GM12878 (cell line): ENCODE data around the gene MEG3.

Experiments
- EGR1 ChIP-seq, 2 experiments: IDR thresholded peaks; 1 replicate in 1 of 2; 2 replicates in 1 of 2; pipeline ENCODE4 v1.6.1; 2011 to 2012; ENCODE audit warnings: low read depth in 2 of 2, low read length in 2 of 2, borderline replicate concordance in 1 of 2, mild to moderate bottlenecking in 1 of 2, moderate library complexity in 1 of 2
- FOXK2 ChIP-seq: fragments of 450-650 bp; IDR thresholded peaks from 2 replicates; pipeline ENCODE4 v1.6.1; 2017; ENCODE audit warnings: mild to moderate bottlenecking, moderate library complexity
- POLR2A ChIP-seq: IDR thresholded peaks from 2 replicates; pipeline ENCODE4 v1.6.1; 2011; ENCODE audit warnings: low read depth, mild to moderate bottlenecking, low read length
- RELA ChIP-seq: fragments of 450-650 bp; IDR thresholded peaks from 2 replicates; pipeline ENCODE4 v1.8.0; 2014; ENCODE audit warnings: borderline replicate concordance; ENCODE audit not compliant: partially characterized antibody
- ZNF274 ChIP-seq: IDR thresholded peaks from one replicate; pipeline ENCODE4 v1.8.0; 2011; ENCODE audit not compliant: insufficient read length, insufficient read depth
- TF ChIP-seq, protein P1 (sequence below), 3 experiments: IDR thresholded peaks in 2 of 3; conservative IDR thresholded peaks in 1 of 3; 2 replicates each; pipeline ENCODE4 v1.5.1; 2011; ENCODE audit warnings: low read depth in 3 of 3, low read length in 3 of 3, mild to moderate bottlenecking in 3 of 3, control low read depth in 2 of 3, moderate library complexity in 2 of 3, inconsistent platforms in 1 of 3, mixed read lengths in 1 of 3; ENCODE audit not compliant: control insufficient read depth in 2 of 3, insufficient read depth in 1 of 3; ENCODE audit errors: extremely low read depth in 1 of 3
- TF ChIP-seq, protein P2 (sequence below): IDR thresholded peaks from 2 replicates; pipeline ENCODE4 v1.6.1; 2012; ENCODE audit warnings: mild to moderate bottlenecking, low read depth, low read length
- TF ChIP-seq, protein P3 (sequence below): fragments of 150-350 bp; IDR thresholded peaks from 2 replicates; pipeline ENCODE4 v1.6.1; 2016; ENCODE audit warnings: low read depth, low read length
- TF ChIP-seq, protein P4 (sequence below): IDR thresholded peaks from 2 replicates; pipeline ENCODE4 v1.6.1; 2011; ENCODE audit warnings: borderline replicate concordance, low read depth, mild to moderate bottlenecking, moderate library complexity, mixed read lengths, low read length; ENCODE audit not compliant: insufficient read depth; ENCODE audit errors: extremely low read length

DNA sequence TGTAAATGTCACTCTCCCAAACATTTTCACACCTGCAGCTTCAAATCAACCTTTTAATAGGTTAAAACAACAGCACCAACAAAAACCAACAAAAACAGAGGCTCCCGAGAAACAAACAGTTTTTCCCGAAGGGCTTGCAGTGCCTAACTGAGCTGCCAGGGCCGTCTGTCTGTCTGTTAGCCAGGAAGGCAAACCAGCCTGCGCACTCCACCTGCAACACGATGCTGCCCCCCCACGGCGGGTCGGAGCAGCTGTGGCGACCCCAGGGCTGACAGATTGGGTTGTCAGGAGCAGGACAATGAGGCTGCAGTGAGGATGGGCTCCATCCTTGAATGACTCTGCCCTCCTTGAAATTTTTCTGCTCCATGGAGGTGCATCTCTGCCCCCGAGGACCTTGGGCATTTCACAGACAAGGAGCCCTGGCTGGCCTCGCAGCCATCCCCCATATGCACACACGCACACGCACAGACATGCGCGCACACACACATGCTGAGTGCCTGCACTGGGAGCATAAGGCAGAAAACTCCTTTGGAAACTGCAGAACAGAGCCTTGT is 75.0 kb downstream of the MEG3 start:
- TF ChIP-seq, protein P1, sequence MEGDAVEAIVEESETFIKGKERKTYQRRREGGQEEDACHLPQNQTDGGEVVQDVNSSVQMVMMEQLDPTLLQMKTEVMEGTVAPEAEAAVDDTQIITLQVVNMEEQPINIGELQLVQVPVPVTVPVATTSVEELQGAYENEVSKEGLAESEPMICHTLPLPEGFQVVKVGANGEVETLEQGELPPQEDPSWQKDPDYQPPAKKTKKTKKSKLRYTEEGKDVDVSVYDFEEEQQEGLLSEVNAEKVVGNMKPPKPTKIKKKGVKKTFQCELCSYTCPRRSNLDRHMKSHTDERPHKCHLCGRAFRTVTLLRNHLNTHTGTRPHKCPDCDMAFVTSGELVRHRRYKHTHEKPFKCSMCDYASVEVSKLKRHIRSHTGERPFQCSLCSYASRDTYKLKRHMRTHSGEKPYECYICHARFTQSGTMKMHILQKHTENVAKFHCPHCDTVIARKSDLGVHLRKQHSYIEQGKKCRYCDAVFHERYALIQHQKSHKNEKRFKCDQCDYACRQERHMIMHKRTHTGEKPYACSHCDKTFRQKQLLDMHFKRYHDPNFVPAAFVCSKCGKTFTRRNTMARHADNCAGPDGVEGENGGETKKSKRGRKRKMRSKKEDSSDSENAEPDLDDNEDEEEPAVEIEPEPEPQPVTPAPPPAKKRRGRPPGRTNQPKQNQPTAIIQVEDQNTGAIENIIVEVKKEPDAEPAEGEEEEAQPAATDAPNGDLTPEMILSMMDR (IDR thresholded peaks at IDR 0.05 in 2 of 3, conservative IDR thresholded peaks at IDR 0.05 in 1 of 3; ENCODE audit: control insufficient read depth in 2 of 3, extremely low read depth in 1 of 3, insufficient read depth in 1 of 3, low read depth in 3 of 3, low read length in 3 of 3) = no peak; a peak in 1 of 6 replicates
- TF ChIP-seq, protein P2, sequence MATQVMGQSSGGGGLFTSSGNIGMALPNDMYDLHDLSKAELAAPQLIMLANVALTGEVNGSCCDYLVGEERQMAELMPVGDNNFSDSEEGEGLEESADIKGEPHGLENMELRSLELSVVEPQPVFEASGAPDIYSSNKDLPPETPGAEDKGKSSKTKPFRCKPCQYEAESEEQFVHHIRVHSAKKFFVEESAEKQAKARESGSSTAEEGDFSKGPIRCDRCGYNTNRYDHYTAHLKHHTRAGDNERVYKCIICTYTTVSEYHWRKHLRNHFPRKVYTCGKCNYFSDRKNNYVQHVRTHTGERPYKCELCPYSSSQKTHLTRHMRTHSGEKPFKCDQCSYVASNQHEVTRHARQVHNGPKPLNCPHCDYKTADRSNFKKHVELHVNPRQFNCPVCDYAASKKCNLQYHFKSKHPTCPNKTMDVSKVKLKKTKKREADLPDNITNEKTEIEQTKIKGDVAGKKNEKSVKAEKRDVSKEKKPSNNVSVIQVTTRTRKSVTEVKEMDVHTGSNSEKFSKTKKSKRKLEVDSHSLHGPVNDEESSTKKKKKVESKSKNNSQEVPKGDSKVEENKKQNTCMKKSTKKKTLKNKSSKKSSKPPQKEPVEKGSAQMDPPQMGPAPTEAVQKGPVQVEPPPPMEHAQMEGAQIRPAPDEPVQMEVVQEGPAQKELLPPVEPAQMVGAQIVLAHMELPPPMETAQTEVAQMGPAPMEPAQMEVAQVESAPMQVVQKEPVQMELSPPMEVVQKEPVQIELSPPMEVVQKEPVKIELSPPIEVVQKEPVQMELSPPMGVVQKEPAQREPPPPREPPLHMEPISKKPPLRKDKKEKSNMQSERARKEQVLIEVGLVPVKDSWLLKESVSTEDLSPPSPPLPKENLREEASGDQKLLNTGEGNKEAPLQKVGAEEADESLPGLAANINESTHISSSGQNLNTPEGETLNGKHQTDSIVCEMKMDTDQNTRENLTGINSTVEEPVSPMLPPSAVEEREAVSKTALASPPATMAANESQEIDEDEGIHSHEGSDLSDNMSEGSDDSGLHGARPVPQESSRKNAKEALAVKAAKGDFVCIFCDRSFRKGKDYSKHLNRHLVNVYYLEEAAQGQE = no peak
- TF ChIP-seq EGR1 (IDR thresholded peaks at IDR 0.05; ENCODE audit: borderline replicate concordance in 1 of 2, low read depth in 2 of 2, low read length in 2 of 2) = no peak
- TF ChIP-seq POLR2A = no peak
- TF ChIP-seq RELA = no peak
- TF ChIP-seq, protein P3, sequence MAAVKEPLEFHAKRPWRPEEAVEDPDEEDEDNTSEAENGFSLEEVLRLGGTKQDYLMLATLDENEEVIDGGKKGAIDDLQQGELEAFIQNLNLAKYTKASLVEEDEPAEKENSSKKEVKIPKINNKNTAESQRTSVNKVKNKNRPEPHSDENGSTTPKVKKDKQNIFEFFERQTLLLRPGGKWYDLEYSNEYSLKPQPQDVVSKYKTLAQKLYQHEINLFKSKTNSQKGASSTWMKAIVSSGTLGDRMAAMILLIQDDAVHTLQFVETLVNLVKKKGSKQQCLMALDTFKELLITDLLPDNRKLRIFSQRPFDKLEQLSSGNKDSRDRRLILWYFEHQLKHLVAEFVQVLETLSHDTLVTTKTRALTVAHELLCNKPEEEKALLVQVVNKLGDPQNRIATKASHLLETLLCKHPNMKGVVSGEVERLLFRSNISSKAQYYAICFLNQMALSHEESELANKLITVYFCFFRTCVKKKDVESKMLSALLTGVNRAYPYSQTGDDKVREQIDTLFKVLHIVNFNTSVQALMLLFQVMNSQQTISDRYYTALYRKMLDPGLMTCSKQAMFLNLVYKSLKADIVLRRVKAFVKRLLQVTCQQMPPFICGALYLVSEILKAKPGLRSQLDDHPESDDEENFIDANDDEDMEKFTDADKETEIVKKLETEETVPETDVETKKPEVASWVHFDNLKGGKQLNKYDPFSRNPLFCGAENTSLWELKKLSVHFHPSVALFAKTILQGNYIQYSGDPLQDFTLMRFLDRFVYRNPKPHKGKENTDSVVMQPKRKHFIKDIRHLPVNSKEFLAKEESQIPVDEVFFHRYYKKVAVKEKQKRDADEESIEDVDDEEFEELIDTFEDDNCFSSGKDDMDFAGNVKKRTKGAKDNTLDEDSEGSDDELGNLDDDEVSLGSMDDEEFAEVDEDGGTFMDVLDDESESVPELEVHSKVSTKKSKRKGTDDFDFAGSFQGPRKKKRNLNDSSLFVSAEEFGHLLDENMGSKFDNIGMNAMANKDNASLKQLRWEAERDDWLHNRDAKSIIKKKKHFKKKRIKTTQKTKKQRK = no peak
- no peak for TF ChIP-seq FOXK2
- TF ChIP-seq, protein P4, sequence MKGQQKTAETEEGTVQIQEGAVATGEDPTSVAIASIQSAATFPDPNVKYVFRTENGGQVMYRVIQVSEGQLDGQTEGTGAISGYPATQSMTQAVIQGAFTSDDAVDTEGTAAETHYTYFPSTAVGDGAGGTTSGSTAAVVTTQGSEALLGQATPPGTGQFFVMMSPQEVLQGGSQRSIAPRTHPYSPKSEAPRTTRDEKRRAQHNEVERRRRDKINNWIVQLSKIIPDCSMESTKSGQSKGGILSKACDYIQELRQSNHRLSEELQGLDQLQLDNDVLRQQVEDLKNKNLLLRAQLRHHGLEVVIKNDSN = no peak
- TF ChIP-seq ZNF274 = no peak
